ENCODE results near the gene GPR160. TPM values are rescaled to one million over a fixed set of nuclear protein-coding genes. Genes with fewer than 3 reads are reported as not detected.

GPR160 gene
- polyA plus RNA-seq, 3 donors: 10.0 to 19.7 (median 11.5) TPM

DNA sequence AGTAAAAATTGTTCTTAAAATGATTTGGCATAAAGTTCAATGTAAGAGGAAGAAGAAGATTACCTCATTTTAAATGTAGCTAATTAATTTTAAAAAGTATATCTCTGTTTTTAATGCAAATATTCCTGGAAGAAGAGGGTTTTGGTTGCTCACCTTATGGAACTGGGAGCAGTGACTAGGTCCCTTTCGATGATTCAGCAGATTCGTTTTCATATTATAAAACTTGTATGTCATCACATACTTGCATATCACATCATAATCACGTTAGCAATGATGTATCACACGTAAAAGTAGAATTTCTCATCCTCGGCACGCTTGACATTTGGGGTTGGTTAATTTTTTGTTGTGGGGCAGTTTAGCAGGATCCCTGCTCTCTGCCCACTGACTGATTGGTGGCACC, 47.6 kb downstream of the GPR160 start:
- H3K36me3 ChIP-seq (replicated peaks in 1 of 2; ENCODE audit: control insufficient read depth in 1 of 2, insufficient read depth in 2 of 2, low read length in 2 of 2): peaks cover 59 to 94% of the 10 kb centered on the region in 2 donors
- H3K4me3 Mint-ChIP-seq: no peak overlapping the region
- TF ChIP-seq, protein P1, sequence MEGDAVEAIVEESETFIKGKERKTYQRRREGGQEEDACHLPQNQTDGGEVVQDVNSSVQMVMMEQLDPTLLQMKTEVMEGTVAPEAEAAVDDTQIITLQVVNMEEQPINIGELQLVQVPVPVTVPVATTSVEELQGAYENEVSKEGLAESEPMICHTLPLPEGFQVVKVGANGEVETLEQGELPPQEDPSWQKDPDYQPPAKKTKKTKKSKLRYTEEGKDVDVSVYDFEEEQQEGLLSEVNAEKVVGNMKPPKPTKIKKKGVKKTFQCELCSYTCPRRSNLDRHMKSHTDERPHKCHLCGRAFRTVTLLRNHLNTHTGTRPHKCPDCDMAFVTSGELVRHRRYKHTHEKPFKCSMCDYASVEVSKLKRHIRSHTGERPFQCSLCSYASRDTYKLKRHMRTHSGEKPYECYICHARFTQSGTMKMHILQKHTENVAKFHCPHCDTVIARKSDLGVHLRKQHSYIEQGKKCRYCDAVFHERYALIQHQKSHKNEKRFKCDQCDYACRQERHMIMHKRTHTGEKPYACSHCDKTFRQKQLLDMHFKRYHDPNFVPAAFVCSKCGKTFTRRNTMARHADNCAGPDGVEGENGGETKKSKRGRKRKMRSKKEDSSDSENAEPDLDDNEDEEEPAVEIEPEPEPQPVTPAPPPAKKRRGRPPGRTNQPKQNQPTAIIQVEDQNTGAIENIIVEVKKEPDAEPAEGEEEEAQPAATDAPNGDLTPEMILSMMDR (IDR thresholded peaks at IDR 0.05): no peak
- H3K27ac ChIP-seq (ENCODE audit: low read depth in 1 of 2, low read length in 2 of 2): no peak overlapping the region
- no peaks in the 10 kb centered on the region for H3K9me3 Mint-ChIP-seq
- H3K36me3 Mint-ChIP-seq: peaks cover 58 to 74% of the 10 kb centered on the region in 2 donors
- H3K9ac ChIP-seq (ENCODE audit: insufficient read depth, low read length, poor library complexity, severe bottlenecking): no peak overlapping the region
- H3K4me1 Mint-ChIP-seq: no peaks in the 10 kb centered on the region
- intact Hi-C loops (cut with micrococcal nuclease): no loop called here
- peaks cover 7% of the 10 kb centered on the region for H4K20me1 ChIP-seq (ENCODE audit: insufficient read depth, low read length)
- H2AFZ ChIP-seq (ENCODE audit: insufficient read depth, low read depth, low read length, poor library complexity, severe bottlenecking): no peak overlapping the region
- DNase-seq: no peak
- peak overlapping the region in 3 of 7 donors; percentile 7 to 73 (median 50) for H3K27ac Mint-ChIP-seq
- no CpG with 5 or more reads among the region's 6 CpGs for WGBS (ENCODE audit: insufficient coverage)
- no peaks in the 10 kb centered on the region for H3K9me3 ChIP-seq (replicated peaks in 1 of 2; ENCODE audit: control insufficient read depth in 1 of 2, insufficient read depth in 1 of 2, low read length in 2 of 2)
- H3K4me1 ChIP-seq (ENCODE audit: control insufficient read depth in 1 of 2, insufficient read depth in 2 of 2, low read length in 2 of 2): no peaks in the 10 kb centered on the region
- no peaks in the 10 kb centered on the region for H3K79me2 ChIP-seq (ENCODE audit: insufficient read depth, low read length)
- no peak overlapping the region for H3K4me2 ChIP-seq (replicated peaks; ENCODE audit: extremely low read depth, low read length, poor library complexity, severe bottlenecking)
- no peak overlapping the region for H3K4me3 ChIP-seq (replicated peaks in 1 of 3; ENCODE audit: low read depth in 2 of 3, low read length in 3 of 3)
- H3K27me3 ChIP-seq (ENCODE audit: control insufficient read depth in 2 of 2, insufficient read depth in 2 of 2, low read length in 2 of 2): no peaks in the 10 kb centered on the region
- H3K27me3 Mint-ChIP-seq (ENCODE audit: low read depth in 3 of 3): no peaks in the 10 kb centered on the region

DNA sequence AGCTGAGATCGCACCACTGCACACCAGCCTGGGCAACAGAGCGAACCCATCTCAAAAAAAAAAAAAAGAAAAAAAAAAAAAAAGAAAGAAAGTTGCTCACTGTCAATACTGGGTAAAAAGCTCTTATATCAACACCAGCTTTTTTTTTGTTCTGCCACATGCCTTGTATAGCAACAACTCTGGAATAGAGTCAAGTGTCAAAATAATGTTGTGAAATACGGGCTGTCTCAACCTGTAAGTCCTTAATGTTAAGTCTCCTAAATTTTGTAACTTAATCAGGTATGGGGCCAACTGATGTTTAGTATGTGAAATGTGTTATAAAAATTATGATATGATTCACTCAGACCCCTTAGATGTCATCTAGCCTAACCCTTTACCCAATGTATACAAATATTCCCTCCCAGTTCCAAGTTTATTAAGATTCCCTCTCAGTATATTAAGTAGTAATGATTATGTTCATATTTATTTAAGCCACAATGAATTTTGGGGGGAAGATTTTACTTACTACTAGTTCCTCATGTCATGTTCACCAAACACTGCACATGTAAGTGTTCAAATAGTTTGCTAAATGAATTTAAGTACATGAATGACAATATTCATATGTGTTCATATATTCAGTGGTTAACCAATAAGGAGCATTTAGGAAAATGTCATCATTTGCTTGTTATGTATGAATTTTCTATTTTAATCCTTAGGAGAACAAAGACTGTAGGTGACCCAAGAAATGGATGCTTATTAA, 52.2 kb downstream of the GPR160 start:
- H3K36me3 ChIP-seq (replicated peaks in 1 of 2; ENCODE audit: control insufficient read depth in 1 of 2, insufficient read depth in 2 of 2, low read length in 2 of 2): peaks cover 60 to 97% of the 10 kb centered on the region in 2 donors
- Mint-ChIP-seq H3K4me3 (no peak overlapping the region), H3K9me3 (no peaks in the 10 kb centered on the region), H3K36me3 (peaks cover 52 to 60% of the 10 kb centered on the region in 2 donors), H3K27me3 (ENCODE audit: low read depth in 3 of 3) (no peaks in the 10 kb centered on the region), H3K4me1 (peaks cover 2% of the 10 kb centered on the region), H3K27ac (no peak overlapping the region)
- no peak overlapping the region for H2AFZ ChIP-seq (ENCODE audit: insufficient read depth, low read depth, low read length, poor library complexity, severe bottlenecking)
- TF ChIP-seq, protein P1 (IDR thresholded peaks at IDR 0.05): no peak
- H4K20me1 ChIP-seq (ENCODE audit: insufficient read depth, low read length): peaks cover 13% of the 10 kb centered on the region
- H3K9ac ChIP-seq (ENCODE audit: insufficient read depth, low read length, poor library complexity, severe bottlenecking): no peak overlapping the region
- no peaks in the 10 kb centered on the region for H3K79me2 ChIP-seq (ENCODE audit: insufficient read depth, low read length)
- DNase-seq: no peak
- H3K27ac ChIP-seq (ENCODE audit: low read depth in 1 of 2, low read length in 2 of 2): no peak overlapping the region
- H3K27me3 ChIP-seq (ENCODE audit: control insufficient read depth in 2 of 2, insufficient read depth in 2 of 2, low read length in 2 of 2): no peaks in the 10 kb centered on the region
- H3K4me2 ChIP-seq (replicated peaks; ENCODE audit: extremely low read depth, low read length, poor library complexity, severe bottlenecking): no peak overlapping the region
- H3K9me3 ChIP-seq (replicated peaks in 1 of 2; ENCODE audit: control insufficient read depth in 1 of 2, insufficient read depth in 1 of 2, low read length in 2 of 2): no peaks in the 10 kb centered on the region
- no peak overlapping the region for H3K4me3 ChIP-seq (replicated peaks in 1 of 3; ENCODE audit: low read depth in 2 of 3, low read length in 3 of 3)
- WGBS (ENCODE audit: insufficient coverage): no CpG with 5 or more reads among the region's 3 CpGs
- no peaks in the 10 kb centered on the region for H3K4me1 ChIP-seq (ENCODE audit: control insufficient read depth in 1 of 2, insufficient read depth in 2 of 2, low read length in 2 of 2)
- intact Hi-C loops (cut with micrococcal nuclease): no loop called here

Data from CD14-positive monocyte (primary cell).